D721Med (cell line): ENCODE results near the gene ANKRD23.

Experiments
- DNase-seq: peaks from one replicate; pipeline ENCODE4 v3.0.0; 2011; ENCODE audit warnings: low spot score; ENCODE audit not compliant: insufficient read length
- FAIRE-seq: peaks from 2 replicates; lab custom pipeline; 2011; peaks lifted over from hg19 to GRCh38; lab: Jason Lieb, UNC
- CTCF ChIP-seq: IDR thresholded peaks from 2 replicates; pipeline ENCODE4 v1.5.1; 2012; ENCODE audit warnings: mild to moderate bottlenecking, control low read depth; ENCODE audit not compliant: insufficient read depth; ENCODE audit errors: missing control alignments

ANKRD23 gene

GRCh38 chr2:96881349-96882195, 37.8 kb upstream of the ANKRD23 start:
- DNase-seq (no peak), FAIRE-seq (no peak)
- TF ChIP-seq CTCF: no peak

GRCh38 chr2:96880891-96881273, 37.1 kb upstream of the ANKRD23 start:
- no peak for TF ChIP-seq CTCF
- DNase-seq (no peak), FAIRE-seq (no peak)

GRCh38 chr2:96879545-96880040, 35.8 kb upstream of the ANKRD23 start:
- TF ChIP-seq CTCF: no peak
- DNase-seq (no peak), FAIRE-seq (no peak)

GRCh38 chr2:96878796-96879544, 35.1 kb upstream of the ANKRD23 start:
- DNase-seq (no peak), FAIRE-seq (no peak)
- no peak for TF ChIP-seq CTCF

- DNase-seq: no peak
- no peak for FAIRE-seq
- TF ChIP-seq CTCF: no peak
These were observed 34.4 kb upstream of the ANKRD23 start for GRCh38 chr2:96878171-96878570.

GRCh38 chr2:96877631-96878092, 33.8 kb upstream of the ANKRD23 start:
- no peak for FAIRE-seq
- no peak for DNase-seq
- TF ChIP-seq CTCF: no peak

GRCh38 chr2:96877042-96877451, 33.2 kb upstream of the ANKRD23 start:
- TF ChIP-seq CTCF: no peak
- FAIRE-seq: no peak

More at GRCh38 chr2:96877042-96877451, 33.2 kb upstream of the ANKRD23 start:
- DNase-seq: no peak
